HepG2 (cell line): ENCODE results near the gene GLDC. TPM values are rescaled to one million over a fixed set of nuclear protein-coding genes. Genes with fewer than 3 reads are reported as not detected.

ENCODE experiments used
- HBP1 ChIP-seq: IDR thresholded peaks from 2 replicates; pipeline ENCODE4 v1.6.1; 2016; ENCODE audit warnings: low read depth, control low read depth
- ISL2 ChIP-seq: sonication (generic); formaldehyde crosslinking; IDR thresholded peaks from 2 replicates; pipeline ENCODE4 v1.5.0; 2020; ENCODE audit warnings: missing genetic modification reagents
- NCOA2 ChIP-seq: sonication (generic); formaldehyde crosslinking; IDR thresholded peaks from 2 replicates; pipeline ENCODE4 v1.8.0; 2022; ENCODE audit warnings: inconsistent platforms
- PATZ1 ChIP-seq: sonication (generic); formaldehyde crosslinking; IDR thresholded peaks from 2 replicates; pipeline ENCODE4 v1.4.0; 2020; ENCODE audit warnings: missing genetic modification reagents
- PTBP1 ChIP-seq: fragments of 200-400 bp; formaldehyde crosslinking; IDR thresholded peaks from 2 replicates; pipeline ENCODE4 v1.6.1; 2018; ENCODE audit warnings: low read length, low read depth; ENCODE audit not compliant: poor library complexity, severe bottlenecking
- SNAPC5 ChIP-seq: sonication (generic); formaldehyde crosslinking; IDR thresholded peaks from 2 replicates; pipeline ENCODE4 v1.8.1; 2023; ENCODE audit warnings: mild to moderate bottlenecking, missing genetic modification reagents, borderline replicate concordance
- SP1 ChIP-seq, 2 experiments: fragments of 450-650 bp in 1 of 2; sonication (generic) in 1 of 2; formaldehyde crosslinking in 1 of 2; IDR thresholded peaks; 2 replicates each; pipeline versions ENCODE4 v1.4.0 to v1.6.1; 2016 to 2020; ENCODE audit warnings: missing genetic modification reagents in 1 of 2
- SPEN ChIP-seq: sonication (generic); formaldehyde crosslinking; IDR thresholded peaks from 2 replicates; pipeline ENCODE4 v1.5.1; 2020; ENCODE audit warnings: low read depth, mild to moderate bottlenecking, missing genetic modification reagents
- TAF1 ChIP-seq: sonication (generic); formaldehyde crosslinking; IDR thresholded peaks from 2 replicates; pipeline ENCODE4 v1.4.0; 2020; ENCODE audit warnings: missing genetic modification reagents
- TFAP4 ChIP-seq: sonication (generic); IDR thresholded peaks from 2 replicates; pipeline ENCODE4 v1.6.1; 2016; ENCODE audit warnings: low read depth, borderline replicate concordance
- TIGD3 ChIP-seq: sonication (generic); formaldehyde crosslinking; IDR thresholded peaks from 2 replicates; pipeline ENCODE4 v1.5.1; 2020; ENCODE audit warnings: mild to moderate bottlenecking, missing genetic modification reagents, borderline replicate concordance
- ZBTB33 ChIP-seq: sonication (generic); formaldehyde crosslinking; IDR thresholded peaks from 2 replicates; pipeline ENCODE4 v1.4.0; 2020; ENCODE audit warnings: missing genetic modification reagents
- ZNF33B ChIP-seq: sonication (generic); formaldehyde crosslinking; IDR thresholded peaks from 2 replicates; pipeline ENCODE4 v1.5.1; 2020; ENCODE audit warnings: mild to moderate bottlenecking, missing genetic modification reagents
- ZNF597 ChIP-seq: sonication (generic); formaldehyde crosslinking; IDR thresholded peaks from 2 replicates; pipeline ENCODE4 v1.5.0; 2020; ENCODE audit warnings: missing genetic modification reagents
- ZNF775 ChIP-seq: sonication (generic); formaldehyde crosslinking; IDR thresholded peaks from 2 replicates; pipeline ENCODE4 v1.4.0; 2020; ENCODE audit warnings: missing genetic modification reagents, mild to moderate bottlenecking, moderate library complexity, borderline replicate concordance
- polyA plus RNA-seq, 8 experiments: library from polyadenylated mRNA; depleted of rRNA in 3 of 8; stranded (reverse) in 7 of 8; unstranded in 1 of 8; fragments of >200 nt; fragmentation: Illumina TruSeq in 4 of 8; extraction: Trizol in 4 of 8; gene quantifications; 2 replicates each; pipeline versions ENCODE4 v1.2.1 to v1.2.3, GENCODE V29; 2011 to 2016; ENCODE audit warnings: low read depth in 4 of 8, missing spikeins in 1 of 8, mixed read lengths in 1 of 8; ENCODE audit not compliant: insufficient read depth in 1 of 8
- total RNA-seq, 5 experiments: library from RNA; depleted of rRNA; stranded (reverse); fragments of >200 nt; fragmentation: Illumina TruSeq; extraction: Trizol; gene quantifications; 2 replicates each; pipeline ENCODE4 v1.2.3, GENCODE V29; 2016; ENCODE audit warnings: low read depth in 1 of 5

Gene GLDC
- total and polyA plus RNA-seq, 2 of the 13 experiments (the other 11 are each of a cell fraction or from before 2014, with no cell fraction given): 59.3 to 115 TPM

- TF ChIP-seq HBP1 (CRISPR knock-in tag) (no peak), NCOA2 (no peak), SPEN (CRISPR knock-in tag) (no peak), ZNF597 (no peak), TIGD3 (CRISPR knock-in tag) (no peak), ZNF775 (CRISPR knock-in tag) (no peak), PATZ1 (CRISPR knock-in tag) (no peak), ZNF33B (CRISPR knock-in tag) (no peak), SNAPC5 (CRISPR knock-in tag) (no peak), TAF1 (no peak), ZBTB33 (peak; percentile 83), SP1 (IDR thresholded peaks at IDR 0.05) (no peak), SP1 (CRISPR knock-in tag; IDR thresholded peaks at IDR 0.05) (no peak), TFAP4 (peak; percentile 18; the same call in 1 of the 2 replicates), PTBP1 (no peak), ISL2 (CRISPR knock-in tag) (no peak)
These were observed 5.1 kb downstream of the GLDC start (continued) for GRCh38 chr9:6640268-6641051.
